Sigmoid colon (tissue), 7 donors: ENCODE data around the gene MMP28. TPM values are rescaled to one million over a fixed set of nuclear protein-coding genes. Genes with fewer than 3 reads are reported as not detected.

Source experiments
- DNase-seq: peaks from one replicate; pipeline ENCODE4 v3.0.0-alpha.2; 2019
- H3K27ac ChIP-seq, 4 donors: fragments of 200-600 bp; sonication (generic); one replicate each; pipeline ENCODE4 v1.5.1; 2016 to 2019; ENCODE audit warnings: mild to moderate bottlenecking in 1 of 4
- H3K27me3 ChIP-seq, 3 donors: fragments of 200-600 bp; sonication (generic); one replicate each; pipeline ENCODE4 v1.5.1; 2019; ENCODE audit warnings: mild to moderate bottlenecking in 1 of 3
- H3K36me3 ChIP-seq, 4 donors: fragments of 200-600 bp; sonication (generic); one replicate each; pipeline ENCODE4 v1.5.1; 2016 to 2019
- H3K4me1 ChIP-seq, 4 donors: fragments of 200-600 bp; sonication (generic); one replicate each; pipeline ENCODE4 v1.5.1; 2017 to 2019
- H3K4me3 ChIP-seq, 4 donors: fragments of 200-600 bp; sonication (generic); one replicate each; pipeline ENCODE4 v1.5.1; 2017 to 2019; ENCODE audit warnings: mild to moderate bottlenecking in 2 of 4, moderate library complexity in 1 of 4
- H3K9me3 ChIP-seq, 4 donors: fragments of 200-600 bp in 3 of 4; sonication (generic) in 3 of 4; one replicate each; pipeline versions ENCODE4 v1.5.1 to v1.6.1; 2013 to 2019
- EP300 ChIP-seq, 4 donors: sonication (generic); formaldehyde crosslinking; IDR thresholded peaks; one replicate each; pipeline ENCODE4 v1.6.1; 2017; ENCODE audit warnings: antibody characterized with exemption in 4 of 4
- POLR2A ChIP-seq, 2 donors: fragments of 450-650 bp; IDR thresholded peaks; one replicate each; pipeline ENCODE4 v1.6.1; 2016; ENCODE audit warnings: antibody characterized with exemption in 2 of 2, mild to moderate bottlenecking in 2 of 2, moderate library complexity in 2 of 2
- POLR2AphosphoS5 ChIP-seq, 4 donors: sonication (generic); formaldehyde crosslinking; IDR thresholded peaks; one replicate each; pipeline ENCODE4 v1.6.1; 2017; ENCODE audit warnings: antibody characterized with exemption in 4 of 4
- WGBS, 2 donors: extraction: QIAGEN DNeasy Blood & Tissue Kit; methylation state at CpG; one replicate each; pipeline ENCODE4 v1.1.7; 2013; 5-methylcytosine and 5-hydroxymethylcytosine counted together
- intact Hi-C: fragments of 100-400 bp; cut with DNase I; formaldehyde crosslinking; loops from one replicate; pipeline ENCODE4 v1.15.1; 2023
- polyA plus RNA-seq, 3 donors: library from polyadenylated mRNA; stranded (reverse); fragments of 200-250 nt; gene quantifications; one replicate each; pipeline ENCODE4 v1.2.3, GENCODE V29; 2013
- total RNA-seq, 4 donors: library from RNA; depleted of rRNA; stranded (reverse); fragments of >200 nt; gene quantifications; one replicate each; pipeline ENCODE4 v1.1.0, GENCODE V29; 2016
- TF ChIP-seq, protein P1 (sequence below), 4 experiments: fragments of 450-650 bp in 3 of 4; fragments of 200-600 bp in 1 of 4; IDR thresholded peaks; one replicate each; pipeline ENCODE4 v1.5.1; 2016 to 2019; ENCODE audit warnings: antibody characterized with exemption in 4 of 4, mild to moderate bottlenecking in 3 of 4, moderate library complexity in 2 of 4
- donor health status: healthy with polysubstance abuse.
- donor health status: Bipolar disorder and iron deficiency.
- donor health status: healthy.

The MMP28 gene
- total and polyA plus RNA-seq, 7 donors, result 15.8 to 60.8 (median 30.3) TPM

DNA sequence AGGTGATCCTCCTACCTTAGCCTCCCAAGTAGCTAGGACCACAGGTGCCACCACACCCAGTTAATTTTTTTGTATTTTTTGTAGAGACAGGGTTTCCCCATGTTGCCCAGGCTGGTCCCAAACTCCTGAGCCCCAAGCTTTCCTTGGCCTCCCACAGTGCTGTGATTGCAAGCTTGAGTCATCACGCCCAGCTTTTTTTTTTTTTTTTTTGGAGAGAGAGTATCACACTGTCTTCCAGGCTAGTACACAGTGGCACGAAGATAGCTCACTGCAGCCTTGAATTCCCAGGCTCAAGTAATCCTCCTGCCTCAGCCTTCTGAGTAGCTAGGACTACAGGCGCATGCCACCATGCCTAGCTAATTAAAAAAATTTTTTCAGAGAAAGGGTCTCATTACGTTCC is 46.1 kb upstream of the MMP28 start:
- H3K27ac ChIP-seq, result no peak overlapping the region
- H3K4me3 ChIP-seq, result no peak overlapping the region
- peaks cover 38 to 100% (median 73%) of the 10 kb centered on the region in 4 donors for H3K36me3 ChIP-seq
- H3K4me1 ChIP-seq, result no peaks in the 10 kb centered on the region
- no peak for DNase-seq
- TF ChIP-seq POLR2AphosphoS5 (IDR thresholded peaks at IDR 0.05), result no peak
- no peak for TF ChIP-seq POLR2A (IDR thresholded peaks at IDR 0.05)
- no peak for TF ChIP-seq EP300 (IDR thresholded peaks at IDR 0.05)
- TF ChIP-seq, protein P1, sequence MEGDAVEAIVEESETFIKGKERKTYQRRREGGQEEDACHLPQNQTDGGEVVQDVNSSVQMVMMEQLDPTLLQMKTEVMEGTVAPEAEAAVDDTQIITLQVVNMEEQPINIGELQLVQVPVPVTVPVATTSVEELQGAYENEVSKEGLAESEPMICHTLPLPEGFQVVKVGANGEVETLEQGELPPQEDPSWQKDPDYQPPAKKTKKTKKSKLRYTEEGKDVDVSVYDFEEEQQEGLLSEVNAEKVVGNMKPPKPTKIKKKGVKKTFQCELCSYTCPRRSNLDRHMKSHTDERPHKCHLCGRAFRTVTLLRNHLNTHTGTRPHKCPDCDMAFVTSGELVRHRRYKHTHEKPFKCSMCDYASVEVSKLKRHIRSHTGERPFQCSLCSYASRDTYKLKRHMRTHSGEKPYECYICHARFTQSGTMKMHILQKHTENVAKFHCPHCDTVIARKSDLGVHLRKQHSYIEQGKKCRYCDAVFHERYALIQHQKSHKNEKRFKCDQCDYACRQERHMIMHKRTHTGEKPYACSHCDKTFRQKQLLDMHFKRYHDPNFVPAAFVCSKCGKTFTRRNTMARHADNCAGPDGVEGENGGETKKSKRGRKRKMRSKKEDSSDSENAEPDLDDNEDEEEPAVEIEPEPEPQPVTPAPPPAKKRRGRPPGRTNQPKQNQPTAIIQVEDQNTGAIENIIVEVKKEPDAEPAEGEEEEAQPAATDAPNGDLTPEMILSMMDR (IDR thresholded peaks at IDR 0.05), result no peak
- H3K27me3 ChIP-seq, result no peaks in the 10 kb centered on the region
- whole genome bisulfite sequencing, 2 donors, result 89 to 93% methylated on average over 4 of the region's 4 CpGs
- no peaks in the 10 kb centered on the region for H3K9me3 ChIP-seq
- intact Hi-C loops, result no loop called here

DNA sequence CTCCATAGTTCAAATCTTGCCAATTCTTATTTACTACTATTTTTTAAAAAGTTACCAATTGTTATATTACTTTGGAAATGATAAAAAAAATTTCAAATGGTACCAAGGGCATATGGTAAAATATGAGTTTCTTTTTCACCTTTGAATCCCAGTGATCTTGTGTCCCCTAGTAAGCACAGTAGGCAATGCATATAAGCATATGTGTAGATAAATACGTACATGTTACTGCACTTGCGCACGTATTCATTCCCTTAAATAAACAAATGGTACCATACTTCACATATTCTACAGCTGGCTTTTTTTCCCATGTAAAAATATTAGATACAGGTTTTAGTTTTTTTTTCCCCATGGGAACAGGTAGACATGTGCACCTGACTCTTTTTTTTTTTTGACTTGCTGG is 45.7 kb upstream of the MMP28 start:
- H3K36me3 ChIP-seq, result peaks cover 34 to 100% (median 73%) of the 10 kb centered on the region in 4 donors
- WGBS, 2 donors, result 79 to 92% methylated on average over 3 of the region's 3 CpGs
- H3K27ac ChIP-seq, result no peak overlapping the region
- no peaks in the 10 kb centered on the region for H3K4me1 ChIP-seq
- H3K4me3 ChIP-seq, result no peak overlapping the region
- TF ChIP-seq, protein P1 (IDR thresholded peaks at IDR 0.05), result no peak
- TF ChIP-seq POLR2A (IDR thresholded peaks at IDR 0.05) (no peak), EP300 (IDR thresholded peaks at IDR 0.05) (no peak), POLR2AphosphoS5 (IDR thresholded peaks at IDR 0.05) (no peak)
- DNase-seq, result no peak
- intact Hi-C loops, result no loop called here
- H3K9me3 ChIP-seq, result no peaks in the 10 kb centered on the region
- H3K27me3 ChIP-seq, result no peaks in the 10 kb centered on the region

DNA sequence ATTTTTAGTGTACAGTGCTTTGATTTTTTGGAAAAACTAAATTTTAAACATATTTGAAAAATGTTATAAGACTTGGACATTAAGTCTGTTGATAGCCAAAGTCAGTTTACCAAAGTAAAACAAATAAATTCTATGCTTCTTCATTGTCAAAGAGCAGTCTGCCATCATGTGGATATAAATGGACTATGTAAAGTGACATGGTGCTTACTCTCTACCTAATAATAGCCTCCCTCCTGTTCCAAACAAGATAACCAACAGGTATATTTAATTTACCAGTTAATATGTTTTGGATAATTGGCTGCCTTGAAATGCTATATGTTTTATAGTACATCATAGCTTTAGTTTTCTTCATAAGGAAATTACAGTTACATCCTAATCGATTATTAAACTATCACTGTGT is 29.8 kb upstream of the MMP28 start:
- Histone ChIP-seq H3K4me1 (peaks cover 0 to under 1% (median 0%) of the 10 kb centered on the region in 4 donors), H3K36me3 (peaks cover 5 to 79% (median 20%) of the 10 kb centered on the region in 4 donors), H3K9me3 (no peaks in the 10 kb centered on the region), H3K4me3 (no peak overlapping the region), H3K27me3 (no peaks in the 10 kb centered on the region), H3K27ac (no peak overlapping the region)
- intact Hi-C loops, result no loop called here
- WGBS, 2 donors, result 96 to 97% methylated on average over 1 of the region's 1 CpG
- no peak for DNase-seq
- TF ChIP-seq POLR2AphosphoS5 (IDR thresholded peaks at IDR 0.05), result no peak
- TF ChIP-seq, protein P1 (IDR thresholded peaks at IDR 0.05), result no peak
- no peak for TF ChIP-seq POLR2A (IDR thresholded peaks at IDR 0.05)
- no peak for TF ChIP-seq EP300 (IDR thresholded peaks at IDR 0.05)

DNA sequence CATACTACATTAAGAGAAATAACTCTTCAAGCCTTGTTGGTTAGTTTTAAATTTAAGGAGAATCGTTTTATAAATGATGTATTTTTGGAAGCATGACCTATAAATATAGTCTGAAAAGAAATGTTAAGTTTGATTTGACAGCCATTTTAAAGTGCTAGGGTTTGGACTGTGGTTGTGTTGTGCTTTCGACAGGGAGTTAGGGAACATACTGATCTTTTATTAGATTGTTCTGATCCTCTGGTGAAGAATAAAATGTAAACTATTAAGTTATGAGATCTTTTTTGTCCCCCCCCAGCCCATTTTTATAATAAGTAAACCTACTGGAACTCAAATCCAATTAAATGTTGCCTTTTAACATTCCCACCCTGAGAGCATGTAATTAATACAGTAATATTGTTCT is 25.9 kb upstream of the MMP28 start:
- Histone ChIP-seq H3K36me3 (peaks cover 0 to 84% (median 26%) of the 10 kb centered on the region in 4 donors), H3K27me3 (no peaks in the 10 kb centered on the region), H3K9me3 (no peaks in the 10 kb centered on the region), H3K4me3 (no peak overlapping the region), H3K27ac (peak overlapping the region; percentile 8 to 72 (median 30)), H3K4me1 (peaks cover 0 to 29% (median 10%) of the 10 kb centered on the region in 4 donors)
- no peak for TF ChIP-seq POLR2AphosphoS5 (IDR thresholded peaks at IDR 0.05)
- no peak for DNase-seq
- intact Hi-C loops, result no loop called here
- 94% methylated on average over 2 of the region's 2 CpGs for WGBS, 2 donors

DNA sequence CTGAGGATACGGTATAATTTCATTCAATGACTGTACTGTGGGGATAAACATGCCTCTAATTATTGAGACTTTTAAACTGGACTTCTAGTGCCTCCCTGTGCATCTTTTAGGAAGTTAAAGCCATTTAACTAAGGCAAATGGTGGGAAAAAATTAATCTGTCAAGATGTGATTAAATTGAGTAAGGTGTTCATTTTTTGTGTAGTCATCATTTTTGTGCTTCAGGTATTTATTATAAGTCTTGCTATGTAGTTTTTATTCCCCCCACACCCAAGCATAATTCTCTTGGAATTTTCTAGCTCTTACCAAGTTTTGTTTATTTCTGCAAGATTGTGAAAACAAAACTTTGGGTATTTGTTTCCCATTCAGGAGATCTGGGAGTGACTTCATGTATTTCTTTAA is 24.0 kb upstream of the MMP28 start:
- TF ChIP-seq POLR2AphosphoS5 (IDR thresholded peaks at IDR 0.05), result no peak
- TF ChIP-seq POLR2A (IDR thresholded peaks at IDR 0.05), result no peak
- no peak for TF ChIP-seq EP300 (IDR thresholded peaks at IDR 0.05)
- TF ChIP-seq, protein P1 (IDR thresholded peaks at IDR 0.05), result no peak
- Histone ChIP-seq H3K27me3 (no peaks in the 10 kb centered on the region), H3K9me3 (no peaks in the 10 kb centered on the region), H3K27ac (peak overlapping the region in 1 of 4 donors; percentile 72), H3K4me1 (peaks cover 0 to 47% (median 24%) of the 10 kb centered on the region in 4 donors), H3K36me3 (peaks cover 0 to 70% (median 23%) of the 10 kb centered on the region in 4 donors), H3K4me3 (no peak overlapping the region)
- 54 to 72% methylated on average over 1 of the region's 1 CpG for WGBS, 2 donors
- no peak for DNase-seq
- intact Hi-C loops, result no loop called here
